ENCODE data around the gene PATE4.

PATE4 gene

DNA sequence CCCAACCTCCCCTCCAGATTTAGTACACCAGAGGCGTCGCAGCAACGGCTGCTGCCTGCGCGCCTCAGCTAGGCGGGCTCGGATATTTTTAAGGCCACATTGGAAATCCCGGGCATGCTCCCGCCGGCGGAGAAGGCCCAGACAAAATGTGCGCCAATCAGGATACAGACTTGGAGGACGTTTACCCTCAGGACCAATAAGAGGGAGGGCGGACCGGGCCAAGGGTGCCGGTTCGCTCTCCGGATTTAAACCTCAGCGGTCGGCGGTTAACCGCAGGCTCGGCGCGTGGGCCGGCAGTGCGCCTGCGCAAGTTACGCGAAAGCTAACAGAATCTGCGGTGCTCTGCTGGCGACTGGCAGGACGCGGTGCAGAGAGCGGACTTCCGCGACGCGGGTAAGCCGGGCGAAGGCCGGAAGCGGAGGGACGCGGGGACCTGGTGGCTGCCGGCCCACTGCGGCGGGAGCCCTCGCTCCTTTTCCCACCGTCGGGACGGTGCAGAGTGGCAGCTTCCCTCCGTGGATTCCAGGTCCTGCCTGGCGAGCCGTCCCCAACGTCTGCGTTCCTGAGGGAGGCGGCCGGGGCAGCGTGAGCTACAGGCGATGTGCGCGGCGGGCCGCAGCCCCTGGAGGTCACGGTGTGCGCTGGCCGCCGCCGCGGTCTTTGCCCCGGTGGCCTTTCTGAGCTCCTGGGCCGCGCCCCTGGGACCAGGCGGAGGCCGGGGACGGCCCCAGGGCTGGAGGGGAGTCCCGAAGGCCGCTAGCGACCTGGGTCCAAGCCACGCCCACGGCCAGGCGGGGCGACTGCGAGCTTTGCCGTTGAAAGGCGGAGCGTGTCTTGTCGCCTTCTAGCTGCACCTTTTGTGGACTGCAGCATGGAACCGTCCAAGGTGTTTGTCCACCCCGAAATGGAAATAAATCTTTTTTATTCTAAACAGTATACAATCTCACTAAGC is 54.5 kb downstream of the PATE4 start, which contains the start of gene HYLS1:
HYLS1 (plus strand) TSS at position 296 of the 952 bp plus-strand sequence. CDS start 11,701 bp downstream, outside the sequence.
- DNase-seq = peak; percentile 96

Measured in left hindlimb (tissue), 1 donor.